Measurements from ENCODE around the gene CHST1.

DNA sequence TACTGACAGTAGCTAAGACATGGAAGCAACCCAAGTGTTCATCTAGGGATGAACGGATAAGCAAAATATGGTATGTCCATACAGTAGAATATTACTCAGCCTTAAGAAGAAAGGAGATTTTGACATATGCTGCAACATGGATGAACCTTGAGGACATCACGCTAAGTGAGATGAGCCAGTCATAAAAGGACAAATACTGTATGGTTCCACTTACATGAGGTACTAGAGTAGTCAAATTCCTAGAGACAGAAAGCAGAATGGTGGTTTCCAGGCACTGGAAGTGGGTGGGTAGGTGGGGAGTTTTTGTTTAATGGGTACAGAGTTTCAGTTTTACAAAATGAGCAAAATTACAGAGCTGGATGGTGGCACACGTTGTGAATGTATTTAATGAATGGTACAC lies 18.1 kb downstream of the CHST1 start:
- TF ChIP-seq EZH2phosphoT487 (IDR thresholded peaks at IDR 0.05; ENCODE audit: borderline replicate concordance, low read depth, low read length) = no peak
- TF ChIP-seq, protein P1, sequence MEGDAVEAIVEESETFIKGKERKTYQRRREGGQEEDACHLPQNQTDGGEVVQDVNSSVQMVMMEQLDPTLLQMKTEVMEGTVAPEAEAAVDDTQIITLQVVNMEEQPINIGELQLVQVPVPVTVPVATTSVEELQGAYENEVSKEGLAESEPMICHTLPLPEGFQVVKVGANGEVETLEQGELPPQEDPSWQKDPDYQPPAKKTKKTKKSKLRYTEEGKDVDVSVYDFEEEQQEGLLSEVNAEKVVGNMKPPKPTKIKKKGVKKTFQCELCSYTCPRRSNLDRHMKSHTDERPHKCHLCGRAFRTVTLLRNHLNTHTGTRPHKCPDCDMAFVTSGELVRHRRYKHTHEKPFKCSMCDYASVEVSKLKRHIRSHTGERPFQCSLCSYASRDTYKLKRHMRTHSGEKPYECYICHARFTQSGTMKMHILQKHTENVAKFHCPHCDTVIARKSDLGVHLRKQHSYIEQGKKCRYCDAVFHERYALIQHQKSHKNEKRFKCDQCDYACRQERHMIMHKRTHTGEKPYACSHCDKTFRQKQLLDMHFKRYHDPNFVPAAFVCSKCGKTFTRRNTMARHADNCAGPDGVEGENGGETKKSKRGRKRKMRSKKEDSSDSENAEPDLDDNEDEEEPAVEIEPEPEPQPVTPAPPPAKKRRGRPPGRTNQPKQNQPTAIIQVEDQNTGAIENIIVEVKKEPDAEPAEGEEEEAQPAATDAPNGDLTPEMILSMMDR (conservative IDR thresholded peaks at IDR 0.05; ENCODE audit: low read length) = no peak

All from OCI-LY7 (cell line).